Suppressor macrophage (primary cell): ENCODE measurements around the gene PMEPA1.

ENCODE experiments used
- DNase-seq, 4 experiments: peaks; one replicate each; pipeline ENCODE4 v3.0.0-alpha.2; 2020 to 2022

The PMEPA1 gene

DNA sequence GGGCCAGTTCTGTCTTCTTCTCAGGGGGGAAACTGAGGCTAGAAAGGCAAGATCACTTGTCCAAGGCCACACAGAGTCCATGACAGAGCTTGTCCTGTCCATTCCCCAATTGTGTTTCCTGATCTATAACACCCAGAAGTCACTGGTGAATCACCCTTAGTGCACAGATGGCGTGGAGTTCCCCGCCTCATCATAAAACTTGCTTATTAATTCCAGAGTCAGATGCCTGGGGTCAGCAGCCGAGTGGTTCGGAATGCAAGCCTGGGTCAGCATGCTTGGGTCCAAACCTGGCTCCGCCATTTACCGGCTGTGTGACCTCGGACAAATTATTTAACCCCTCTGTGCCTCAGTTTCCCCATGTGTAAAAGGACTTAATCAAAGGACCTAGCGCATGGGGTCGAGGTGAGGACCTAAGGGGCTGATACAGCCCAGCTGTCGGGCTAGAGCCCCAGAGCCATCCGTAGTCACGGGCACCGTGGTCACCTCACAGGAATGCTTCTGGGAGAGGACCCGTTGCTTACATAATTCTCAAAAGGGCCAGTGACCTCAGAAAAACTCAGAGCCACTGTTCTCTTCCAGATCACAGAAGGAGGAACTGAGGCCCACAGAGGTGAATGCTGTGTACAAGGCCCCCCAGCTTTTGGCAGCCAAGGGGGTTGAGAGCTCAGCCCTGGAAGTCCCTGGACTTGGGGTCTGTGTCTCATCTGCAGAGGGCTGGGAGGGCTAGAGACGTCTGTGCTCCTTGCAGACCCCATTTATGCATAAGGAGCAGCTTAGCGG, 88.2 kb downstream of the PMEPA1 start:
- DNase-seq: no peak

DNA sequence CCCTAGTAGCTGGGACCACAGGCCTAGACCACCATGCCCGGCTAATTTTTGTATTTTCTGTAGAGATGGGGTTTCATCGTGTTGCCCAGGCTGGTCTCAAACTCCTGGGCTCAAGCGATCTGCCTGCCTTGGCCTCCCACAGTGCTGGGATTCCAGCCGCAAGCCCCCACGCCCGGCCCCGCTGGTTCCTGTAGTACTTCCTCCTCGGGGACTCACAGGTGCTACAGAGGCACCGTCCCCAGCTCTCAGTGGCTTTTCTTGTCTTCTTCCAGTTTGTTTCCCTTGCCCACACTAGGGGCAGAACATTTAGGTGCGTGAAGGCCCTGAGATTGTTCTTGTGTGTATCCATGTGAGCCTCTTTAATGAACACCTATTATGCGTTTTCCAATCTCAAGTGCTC, 88.8 kb downstream of the PMEPA1 start:
- DNase-seq: peak in 1 of 4 experiments; percentile 32

DNA sequence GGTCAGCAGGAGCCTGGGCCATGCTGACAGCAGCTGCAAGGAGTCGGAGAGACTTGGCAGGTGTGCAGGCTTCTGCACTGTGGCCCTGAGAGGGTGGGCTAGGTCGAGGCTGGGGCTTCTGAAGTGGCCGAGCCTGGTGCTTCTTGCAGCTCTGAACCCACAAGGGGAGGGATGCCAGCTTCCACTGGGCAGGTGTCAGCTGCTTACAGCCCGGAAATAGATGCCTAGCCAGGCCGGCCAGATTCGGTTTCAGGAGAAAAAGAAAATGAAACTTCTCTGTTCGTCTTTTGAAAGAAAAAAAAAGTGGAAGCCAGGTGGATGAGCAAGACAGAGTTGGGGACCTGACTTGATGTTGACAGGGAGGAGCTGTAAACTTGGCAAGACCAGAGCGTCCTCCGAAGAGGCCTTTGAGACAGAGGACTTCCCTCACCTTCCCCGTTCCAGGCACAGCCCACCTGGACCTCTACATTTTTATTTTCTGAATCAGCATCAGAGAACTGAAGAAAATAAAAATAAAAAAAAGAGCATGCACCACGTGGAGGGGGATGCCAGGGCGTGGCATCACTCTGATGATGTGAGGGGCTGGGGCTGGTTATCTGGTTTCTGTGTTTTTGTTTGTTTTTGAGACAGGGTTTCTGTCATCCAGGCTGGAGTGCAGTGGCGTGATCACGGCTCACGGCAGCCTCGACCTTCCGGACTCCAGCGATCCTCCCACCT, 89.4 kb downstream of the PMEPA1 start, which contains the start of gene ZBP1:
Gene ZBP1, minus strand, starts transcription at position 153 of the 717 bp plus-strand sequence. Its CDS starts 131 bp downstream, at position 22.
- peak in 3 of 4 experiments; percentile 6 to 22 (median 17) for DNase-seq

DNA sequence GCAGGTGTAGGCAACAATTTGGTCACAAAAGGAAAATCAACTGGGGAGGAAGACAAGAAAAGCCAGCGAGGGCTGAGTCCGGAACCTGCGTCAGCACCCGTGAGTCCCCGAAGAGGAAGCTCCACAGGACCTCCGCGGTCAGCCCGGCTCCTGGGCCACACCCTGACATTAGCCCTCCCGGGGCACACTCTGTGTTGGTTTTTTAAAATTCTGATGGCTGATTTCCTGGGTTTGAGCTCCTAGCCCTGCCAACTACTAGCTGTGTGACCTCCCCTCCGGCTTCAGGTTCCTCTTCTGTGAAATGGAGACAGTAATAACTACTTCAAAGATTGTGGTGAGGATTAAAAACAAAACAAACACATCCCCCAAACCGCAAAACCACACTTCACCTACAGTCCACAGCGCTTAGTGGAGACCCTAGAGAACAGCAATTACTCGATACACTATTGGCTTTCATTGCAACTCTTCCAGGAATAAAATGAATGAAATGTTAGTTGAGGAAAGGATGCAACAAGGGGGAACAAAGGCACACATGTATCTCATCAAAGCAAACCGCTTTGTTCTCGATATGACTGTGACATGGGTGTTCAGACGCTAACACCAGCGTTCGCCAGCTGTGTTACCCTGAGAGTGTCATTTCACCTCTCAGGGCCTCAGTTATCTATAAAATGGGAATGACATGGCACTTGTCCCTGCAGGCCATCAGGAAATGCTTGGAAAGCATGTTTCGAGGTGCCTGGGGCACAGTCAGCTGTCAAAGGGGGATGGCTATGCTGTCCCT, 90.6 kb downstream of the PMEPA1 start:
- DNase-seq: peak; percentile 59 to 80 (median 72)

DNA sequence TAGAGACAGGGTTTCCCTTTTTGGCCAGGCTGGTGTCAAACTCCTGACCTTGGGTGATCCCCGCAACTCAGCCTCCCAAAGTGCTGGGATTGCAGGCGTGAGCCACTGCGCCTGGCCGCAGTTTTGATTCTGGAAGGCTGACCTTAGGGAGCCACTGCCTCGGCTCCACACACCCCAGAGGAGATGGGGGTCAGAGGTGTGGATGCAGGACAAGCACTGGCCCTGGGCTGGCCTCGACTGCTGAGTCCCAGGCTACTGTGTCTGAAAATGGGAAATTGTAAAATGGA, 91.1 kb downstream of the PMEPA1 start:
- no peak for DNase-seq

DNA sequence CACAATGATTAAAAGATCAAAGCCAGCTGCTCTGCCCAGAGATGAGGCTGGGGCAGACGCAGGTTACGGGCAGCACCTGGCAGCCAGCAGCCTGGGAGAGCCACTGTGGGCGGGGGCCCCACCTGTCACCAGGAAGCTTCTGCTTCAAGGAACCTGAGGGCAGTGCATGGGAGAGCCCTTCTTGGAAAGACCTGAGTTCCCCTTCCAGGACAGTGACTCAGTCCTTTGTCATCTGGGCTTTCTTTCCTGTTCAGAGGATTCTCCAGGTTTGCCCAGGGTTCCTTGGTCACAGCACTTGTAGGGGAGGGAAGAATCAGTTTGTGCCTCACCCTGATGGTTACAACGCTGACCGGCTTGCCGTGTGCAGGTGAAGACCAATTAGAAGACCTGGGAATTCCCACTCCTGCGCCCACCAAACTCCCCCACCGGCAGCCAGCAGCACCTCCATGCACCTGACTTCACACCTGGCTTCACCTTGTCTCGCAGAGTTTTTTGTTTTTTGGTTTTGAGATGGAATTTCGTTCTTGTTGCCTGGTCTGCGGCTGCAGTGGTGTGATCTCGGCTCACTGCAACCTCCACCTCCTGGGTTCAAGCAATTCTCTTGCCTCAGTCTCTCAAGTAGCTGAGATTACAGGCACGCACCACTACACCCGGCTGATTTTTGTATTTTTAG, 91.6 kb downstream of the PMEPA1 start:
- DNase-seq: peak; percentile 12 to 43 (median 36)

DNA sequence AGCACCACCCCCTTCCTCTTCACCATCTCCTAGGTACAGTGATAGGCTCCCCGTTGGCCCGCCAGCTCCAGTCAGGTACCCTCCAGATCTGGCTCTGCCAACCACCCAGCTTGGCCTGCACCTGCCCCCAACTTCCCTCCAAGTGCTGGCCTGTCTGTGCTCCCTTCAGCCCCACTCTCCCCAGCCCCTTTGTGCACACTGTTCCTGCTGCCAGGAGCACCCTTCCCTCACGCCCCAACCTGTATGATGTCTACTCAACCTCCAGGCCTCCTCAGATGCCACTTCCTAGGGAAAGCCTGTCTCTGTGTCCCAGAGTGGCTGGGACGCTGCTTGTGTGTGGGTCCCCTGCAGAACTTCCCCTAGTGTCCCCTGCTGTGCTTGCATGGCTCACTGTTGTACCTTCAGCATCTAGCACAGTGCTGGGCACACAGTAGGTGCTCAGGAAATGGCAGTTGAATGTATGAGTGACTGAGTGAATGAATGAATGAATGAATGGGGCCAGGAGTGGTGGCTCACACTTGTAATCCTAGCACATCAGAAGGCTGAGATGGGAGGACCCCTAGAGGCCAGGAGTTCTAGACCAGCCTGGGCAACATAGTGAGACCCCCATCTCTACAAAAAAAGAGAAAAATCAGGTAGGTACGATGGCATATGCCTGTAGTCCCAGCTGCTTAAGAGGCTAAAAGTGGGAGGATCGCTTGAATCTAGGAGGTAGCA, 92.6 kb downstream of the PMEPA1 start:
- no peak for DNase-seq

DNA sequence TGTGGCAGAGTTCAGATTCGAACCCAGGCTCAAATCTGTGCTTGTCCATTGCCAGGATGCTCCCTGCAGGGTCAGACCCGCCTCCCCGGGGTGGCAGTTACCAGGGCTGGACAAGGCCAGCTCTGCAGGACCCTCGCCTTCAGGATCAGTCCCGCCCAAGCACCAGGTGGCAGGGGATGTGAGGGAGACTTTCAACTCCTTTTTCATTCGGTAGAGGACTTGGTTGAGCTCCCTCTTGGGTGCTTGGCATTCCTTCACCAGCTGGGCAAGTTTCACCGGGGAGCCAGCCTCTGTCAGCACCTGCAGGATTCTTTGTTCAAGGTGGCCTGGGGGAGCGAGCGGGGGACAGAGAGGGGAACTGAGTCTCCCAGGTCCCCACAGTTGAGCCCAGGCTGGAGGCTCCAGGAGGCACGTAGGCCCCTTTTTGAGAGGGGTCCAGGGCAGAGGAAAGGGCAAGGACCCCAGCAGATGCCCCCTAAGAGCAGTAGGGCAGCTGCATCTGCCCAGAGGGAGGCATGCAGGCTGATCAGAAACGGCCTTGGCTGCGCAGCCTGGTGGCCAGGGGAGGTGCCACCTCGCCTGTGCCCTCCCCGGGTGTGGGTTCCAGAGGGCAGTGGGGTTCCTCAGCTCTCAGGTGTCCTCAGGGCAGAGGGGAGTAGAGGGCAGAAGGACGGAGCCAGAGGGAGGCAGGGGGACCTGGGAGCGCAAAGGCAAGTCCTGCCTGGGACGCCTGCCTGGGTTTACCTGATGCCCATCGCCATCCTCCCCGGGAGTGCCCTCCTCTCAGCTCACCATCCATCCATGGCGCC, 93.5 kb downstream of the PMEPA1 start:
- DNase-seq: no peak

DNA sequence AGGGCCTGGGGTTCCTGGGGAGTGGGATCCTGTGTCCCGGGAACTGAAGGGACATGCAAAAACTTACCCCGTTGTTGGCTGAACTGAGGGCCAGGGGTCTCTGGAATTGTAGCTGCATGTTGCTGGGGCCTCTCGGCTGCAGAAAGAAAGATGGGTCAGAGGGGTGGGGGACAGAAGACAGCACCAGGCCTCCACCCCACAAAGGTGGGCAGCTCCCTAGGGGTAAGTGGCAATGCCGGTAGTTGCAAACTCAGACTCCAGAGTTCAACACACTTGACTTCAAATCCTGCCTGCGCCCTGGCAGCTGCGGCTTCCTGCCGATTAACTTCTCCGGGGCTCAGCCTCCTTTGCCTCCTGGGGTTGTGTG, 94.4 kb downstream of the PMEPA1 start:
- DNase-seq: no peak

DNA sequence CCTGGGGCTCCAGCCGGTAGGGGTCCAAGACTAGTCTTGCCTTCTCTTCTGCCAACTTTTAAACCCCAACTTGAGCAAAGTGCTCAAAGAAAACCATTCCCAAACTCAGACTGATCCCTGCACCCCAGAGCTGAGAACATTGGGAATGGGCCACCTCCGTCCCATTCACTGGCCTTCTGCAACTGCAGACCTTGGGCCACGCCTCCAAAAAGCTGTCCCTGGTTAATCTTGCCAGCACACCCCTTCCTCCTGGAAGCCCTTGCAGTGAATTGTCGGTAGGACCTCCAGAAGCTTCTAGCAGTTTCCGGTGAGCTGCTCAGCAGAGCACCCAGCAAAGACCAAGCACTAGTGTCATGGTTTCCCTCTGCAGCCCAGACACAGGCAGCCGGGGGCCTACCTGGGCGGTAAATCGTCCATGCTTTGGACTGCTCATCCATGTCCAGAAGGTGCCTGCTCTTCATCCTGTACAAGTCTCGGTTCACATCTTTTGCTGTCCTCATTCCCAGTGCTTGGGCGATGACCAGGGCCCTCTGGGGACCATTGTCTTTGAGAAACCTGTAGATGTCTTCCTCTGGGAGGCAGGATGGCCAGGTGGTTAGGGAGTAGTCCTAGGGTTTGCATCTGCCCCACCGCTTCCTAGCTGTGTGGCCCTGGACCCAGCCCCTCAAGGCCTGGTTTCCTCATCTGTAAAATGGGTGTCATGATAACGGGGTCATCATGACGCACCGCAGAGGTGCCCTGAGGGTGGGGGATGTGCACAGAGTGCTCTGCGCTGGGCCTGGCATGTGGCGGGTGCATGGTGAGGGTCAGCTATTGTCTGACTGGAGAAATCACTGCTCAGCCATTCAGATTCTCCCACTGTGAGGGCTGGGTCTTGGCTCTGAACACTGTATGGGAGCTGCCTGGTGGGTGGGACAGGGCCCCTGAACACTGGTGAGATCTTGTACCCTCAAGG, 95.0 kb downstream of the PMEPA1 start:
- DNase-seq: no peak

DNA sequence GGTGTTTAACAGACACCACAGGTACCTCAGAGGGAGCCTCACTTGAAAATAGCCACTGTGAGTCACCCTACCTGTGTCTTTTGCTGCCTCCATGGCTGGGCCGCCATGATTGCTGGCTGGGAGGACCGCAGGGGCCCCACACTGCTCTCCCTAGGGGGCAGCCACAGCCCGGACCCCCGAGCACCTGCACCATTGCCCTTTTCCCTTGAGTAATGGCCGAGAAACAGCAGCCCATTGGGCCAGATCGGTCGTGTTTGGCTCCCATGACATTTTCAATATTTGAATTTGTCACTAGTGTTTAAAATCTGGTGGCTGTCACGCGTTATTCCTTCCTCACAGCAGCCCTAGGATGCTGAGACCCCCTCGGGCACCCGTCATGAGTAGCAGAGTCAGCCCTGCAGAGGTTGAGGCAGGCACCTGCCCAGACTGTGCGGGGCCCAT, 96.3 kb downstream of the PMEPA1 start:
- DNase-seq: no peak

DNA sequence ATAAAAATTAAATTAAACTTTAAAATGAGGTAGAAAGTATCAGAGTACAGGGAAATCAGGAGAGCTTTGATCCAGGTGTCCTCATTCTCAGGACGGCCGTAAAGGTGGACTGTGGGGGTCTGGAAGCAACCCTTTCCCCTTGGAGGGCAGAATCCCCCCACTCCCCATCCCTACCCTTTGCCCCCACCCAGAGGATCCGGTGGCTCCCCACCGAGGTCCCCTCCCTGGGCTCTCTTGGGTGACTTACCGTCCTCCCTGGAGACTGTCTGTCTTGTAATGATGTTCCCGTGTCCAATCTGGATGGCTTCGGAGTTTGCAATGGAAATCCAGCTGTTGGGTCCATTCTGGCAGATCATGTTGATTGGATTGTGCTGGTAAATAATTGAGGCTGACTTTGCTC, 96.9 kb downstream of the PMEPA1 start:
- no peak for DNase-seq

DNA sequence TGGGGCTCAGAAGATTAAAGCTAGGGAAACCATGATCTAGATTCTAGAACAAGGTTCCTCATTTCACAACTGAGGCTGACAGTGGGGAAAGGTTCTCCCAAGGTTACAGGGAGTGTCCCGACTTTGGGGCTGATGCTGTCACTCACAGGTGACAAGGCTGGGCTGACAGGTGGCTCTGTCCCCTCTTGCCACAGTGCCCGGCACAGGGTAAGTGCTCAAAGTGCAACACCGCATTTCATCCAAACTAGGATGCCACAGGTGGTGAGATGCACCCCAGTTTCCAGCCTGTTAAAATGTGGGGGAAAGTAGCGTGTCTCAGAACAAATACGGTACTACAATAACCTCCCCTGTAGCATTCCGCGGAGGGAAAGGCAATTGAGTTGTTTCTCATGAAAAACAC, 97.4 kb downstream of the PMEPA1 start:
- no peak for DNase-seq

DNA sequence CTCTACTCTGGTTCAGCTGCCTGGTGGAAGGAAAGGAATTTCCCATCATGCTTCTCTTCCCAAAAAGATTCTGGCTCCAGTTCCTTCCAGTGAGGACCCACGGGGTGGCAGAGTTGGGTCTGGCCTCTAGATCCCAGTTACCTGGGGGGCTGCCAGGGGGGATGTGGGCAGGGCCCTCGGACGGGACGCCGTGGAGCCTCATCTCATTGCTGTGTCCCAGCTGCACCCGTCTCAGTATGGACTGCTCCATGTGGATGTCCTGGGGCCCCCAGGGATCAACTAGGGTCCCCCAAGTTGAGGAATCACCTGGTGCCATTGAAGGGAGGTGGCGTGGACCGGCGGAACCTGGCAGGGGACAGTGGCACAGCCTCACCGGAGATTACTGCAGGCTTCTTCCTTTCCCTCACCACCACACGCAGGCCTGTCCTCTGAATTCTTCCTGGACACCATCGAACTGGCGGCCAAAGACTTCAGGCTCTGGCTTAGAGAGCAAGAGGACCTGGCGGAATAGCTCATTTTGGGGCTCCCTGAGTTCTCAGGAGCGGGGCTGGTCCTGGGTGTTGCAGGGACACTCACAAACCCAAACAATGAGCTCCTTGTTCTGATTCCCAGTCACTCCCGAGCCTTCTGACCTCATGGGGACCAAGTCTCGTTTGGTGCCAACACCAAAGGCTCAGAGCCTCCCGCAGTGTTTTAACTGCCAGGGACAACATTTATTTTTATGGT, 98.1 kb downstream of the PMEPA1 start:
- DNase-seq: no peak

DNA sequence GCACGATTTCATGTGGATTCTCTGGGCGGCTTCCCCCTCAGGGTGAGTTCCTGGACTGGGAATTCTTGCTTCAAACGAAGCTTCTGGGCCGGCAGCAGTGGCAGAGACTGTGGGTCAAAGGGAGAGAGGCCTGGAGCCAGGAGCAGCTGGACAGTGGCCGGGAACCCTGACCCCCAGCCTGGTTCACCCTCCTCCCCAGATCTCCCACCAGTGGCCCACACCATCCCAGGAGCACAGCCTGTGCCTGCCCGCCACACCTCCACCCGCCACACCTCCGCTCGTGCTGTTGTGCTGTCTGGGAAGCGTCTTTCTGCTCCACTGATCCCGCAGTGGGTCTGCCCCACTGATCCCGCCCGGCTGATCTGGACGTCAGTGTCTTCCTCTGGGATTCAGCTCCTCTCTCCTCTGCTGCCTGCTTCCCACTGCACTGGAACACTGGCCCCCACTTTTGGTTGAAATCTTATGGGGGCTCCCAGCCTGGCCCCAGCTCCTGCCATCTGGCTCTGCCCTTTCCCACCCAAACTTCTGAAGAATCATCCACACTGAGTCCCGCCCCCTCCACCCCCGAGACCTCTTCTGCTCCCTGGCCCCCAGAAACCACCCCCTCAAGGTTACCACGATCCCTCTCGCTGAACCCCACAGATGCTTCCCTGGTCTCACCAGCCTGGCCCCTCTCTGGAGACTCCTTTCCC, 99.4 kb downstream of the PMEPA1 start:
- no peak for DNase-seq

DNA sequence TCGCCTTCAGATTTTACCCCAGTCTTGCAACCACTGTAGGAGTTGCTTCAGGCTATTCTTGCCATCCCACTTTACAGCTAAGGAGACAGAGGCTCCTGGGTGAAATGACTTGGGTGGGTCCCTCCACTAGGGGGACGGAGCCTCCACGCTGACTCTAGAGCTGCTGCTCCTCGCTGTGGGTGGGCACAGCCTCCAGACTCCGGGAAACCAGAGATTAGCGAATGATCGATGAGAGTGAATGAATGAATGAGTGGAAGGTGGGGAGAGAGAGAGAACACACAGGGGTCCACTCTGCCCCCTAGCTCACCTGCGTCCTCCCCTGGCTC, 100.0 kb downstream of the PMEPA1 start:
- DNase-seq: no peak

DNA sequence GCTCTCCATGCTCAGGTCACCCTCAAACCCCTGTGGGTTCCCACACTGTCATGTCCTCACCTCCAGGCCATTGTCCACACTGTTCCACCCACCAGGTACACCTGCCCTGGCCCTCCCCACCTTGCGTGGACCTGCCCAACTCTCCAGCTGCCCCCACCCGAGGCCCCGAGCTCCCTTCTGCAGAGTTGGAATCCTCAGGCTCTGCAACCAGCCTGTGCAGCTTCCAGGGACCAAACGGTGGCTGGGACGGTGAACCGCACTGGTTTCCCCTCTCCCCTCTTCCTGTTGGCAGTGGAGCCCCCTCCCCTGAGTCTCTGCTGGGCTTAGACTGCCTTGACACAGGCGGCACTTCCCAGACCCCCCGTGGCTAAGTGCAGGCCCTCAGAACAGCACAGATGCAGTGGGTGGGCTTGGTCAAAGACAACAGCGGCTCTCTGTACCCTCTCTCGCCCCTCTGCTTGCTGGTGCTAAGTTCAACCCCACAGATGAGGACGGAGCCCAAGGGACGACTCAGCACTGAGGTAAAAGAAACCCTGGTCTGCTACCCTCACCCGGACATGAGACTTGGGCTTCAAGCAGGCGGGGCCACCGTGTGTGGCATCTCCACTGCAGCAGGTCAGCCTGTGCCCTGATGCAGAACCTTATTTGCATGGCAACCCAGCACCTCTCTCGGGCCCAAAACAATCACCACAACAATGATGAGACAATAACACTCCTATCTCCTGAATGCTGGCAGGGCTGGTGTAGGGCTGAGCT, 100.6 kb downstream of the PMEPA1 start:
- no peak for DNase-seq

DNA sequence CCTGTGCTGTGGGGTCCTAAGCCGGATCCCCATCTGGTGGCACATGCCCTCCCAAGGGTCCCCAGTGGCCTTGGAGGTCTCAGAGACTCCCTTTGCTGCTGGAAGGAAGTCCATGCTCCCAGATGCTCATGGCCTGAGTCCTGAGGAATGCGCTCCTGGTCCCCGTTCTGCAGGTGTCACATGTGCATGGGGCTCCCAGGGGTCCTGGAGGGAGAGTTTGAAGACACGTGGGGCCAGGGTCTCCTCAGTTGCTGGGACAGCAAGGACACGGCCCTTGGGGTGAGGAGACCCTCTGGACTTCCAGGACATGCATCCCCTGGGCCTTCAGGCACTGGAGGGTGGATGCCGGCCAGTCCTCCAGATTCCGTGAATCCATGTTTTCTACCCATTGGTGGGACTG, 101.3 kb downstream of the PMEPA1 start:
- DNase-seq: no peak
